Skeletal muscle tissue (tissue), 4 donors: ENCODE data around the gene GRIK3. TPM values are rescaled to one million over a fixed set of nuclear protein-coding genes. Genes with fewer than 3 reads are reported as not detected.
A peak's percentile ranks its signal among the peaks of the same experiment; 100 is the strongest.

Source experiments
- H3K27ac ChIP-seq: one replicate; pipeline ENCODE4 v1.7.0; 2013; ENCODE audit warnings: mild to moderate bottlenecking, low read depth, low read length, inconsistent platforms
- H3K27me3 ChIP-seq, 3 donors: one replicate each; pipeline ENCODE4 v1.7.0; 2013; ENCODE audit warnings: low read length in 3 of 3; ENCODE audit not compliant: control insufficient read depth in 3 of 3, insufficient read depth in 3 of 3
- H3K36me3 ChIP-seq, 3 donors: one replicate each; pipeline ENCODE4 v1.7.0; 2013; ENCODE audit warnings: low read length in 3 of 3; ENCODE audit not compliant: control insufficient read depth in 3 of 3, insufficient read depth in 3 of 3
- H3K4me1 ChIP-seq, 3 donors: one replicate each; pipeline ENCODE4 v1.7.0; 2013; ENCODE audit warnings: low read length in 3 of 3, mild to moderate bottlenecking in 3 of 3; ENCODE audit not compliant: control insufficient read depth in 3 of 3, insufficient read depth in 3 of 3
- H3K4me3 ChIP-seq, 3 donors: one replicate each; pipeline ENCODE4 v1.7.0; 2013; ENCODE audit warnings: low read length in 3 of 3
- H3K9ac ChIP-seq, 3 donors: one replicate each; pipeline ENCODE4 v1.7.0; 2013; ENCODE audit warnings: low read length in 3 of 3, mild to moderate bottlenecking in 3 of 3, moderate library complexity in 2 of 3, low read depth in 1 of 3
- H3K9me3 ChIP-seq, 3 donors: one replicate each; pipeline ENCODE4 v1.7.0; 2013; ENCODE audit warnings: low read length in 3 of 3; ENCODE audit not compliant: control insufficient read depth in 3 of 3
- total RNA-seq: library from RNA; depleted of rRNA; stranded (reverse); fragments of >200 nt; gene quantifications from one replicate; pipeline ENCODE4 v1.2.3, GENCODE V29; 2014
- donor health status: Osteomylitis.

GRIK3 gene
- total RNA-seq, 1 donor from 2014 or later: 0.52 TPM

- Histone ChIP-seq H3K27me3 (peaks cover 22 to 26% (median 23%) of the 10 kb centered on the region in 3 donors), H3K9me3 (no peaks in the 10 kb centered on the region), H3K9ac (no peak overlapping the region), H3K4me1 (no peaks in the 10 kb centered on the region), H3K27ac (no peak overlapping the region), H3K4me3 (no peak overlapping the region), H3K36me3 (no peaks in the 10 kb centered on the region)
These were observed 215.5 kb downstream of the GRIK3 start for GRCh38 chr1:36818771-36819170.

- H3K4me1 ChIP-seq: no peaks in the 10 kb centered on the region
- peaks cover 16 to 23% (median 17%) of the 10 kb centered on the region in 3 donors for H3K27me3 ChIP-seq
- H3K36me3 ChIP-seq: no peaks in the 10 kb centered on the region
- H3K4me3 ChIP-seq: no peak overlapping the region
- H3K9me3 ChIP-seq: no peaks in the 10 kb centered on the region
- no peak overlapping the region for H3K9ac ChIP-seq
- no peak overlapping the region for H3K27ac ChIP-seq
These were observed 218.0 kb downstream of the GRIK3 start for GRCh38 chr1:36816348-36816747.

GRCh38 chr1:36814774-36815173, 219.5 kb downstream of the GRIK3 start:
- Histone ChIP-seq H3K9ac (no peak overlapping the region), H3K27me3 (peaks cover 13 to 17% (median 14%) of the 10 kb centered on the region in 3 donors), H3K4me3 (no peak overlapping the region), H3K4me1 (no peaks in the 10 kb centered on the region), H3K36me3 (no peaks in the 10 kb centered on the region), H3K9me3 (no peaks in the 10 kb centered on the region), H3K27ac (no peak overlapping the region)

GRCh38 chr1:36814083-36814482, 220.2 kb downstream of the GRIK3 start:
- no peak overlapping the region for H3K27ac ChIP-seq
- H3K4me1 ChIP-seq: no peaks in the 10 kb centered on the region
- no peaks in the 10 kb centered on the region for H3K36me3 ChIP-seq
- no peak overlapping the region for H3K4me3 ChIP-seq
- peaks cover 6 to 14% (median 7%) of the 10 kb centered on the region in 3 donors for H3K27me3 ChIP-seq
- H3K9me3 ChIP-seq: no peaks in the 10 kb centered on the region
- H3K9ac ChIP-seq: no peak overlapping the region

- Histone ChIP-seq H3K36me3 (no peaks in the 10 kb centered on the region), H3K4me3 (no peak overlapping the region), H3K4me1 (peaks cover 4 to 15% (median 7%) of the 10 kb centered on the region in 3 donors), H3K9me3 (no peaks in the 10 kb centered on the region), H3K27me3 (peaks cover 0 to 4% (median 0%) of the 10 kb centered on the region in 3 donors), H3K9ac (peak overlapping the region in 1 of 3 donors; percentile 25), H3K27ac (no peak overlapping the region)
These were observed 227.1 kb downstream of the GRIK3 start for GRCh38 chr1:36807262-36807661.

- H3K27me3 ChIP-seq: peaks cover 0 to 10% (median 0%) of the 10 kb centered on the region in 3 donors
- H3K4me3 ChIP-seq: no peak overlapping the region
- H3K9me3 ChIP-seq: no peaks in the 10 kb centered on the region
- H3K27ac ChIP-seq: no peak overlapping the region
- H3K36me3 ChIP-seq: no peaks in the 10 kb centered on the region
- no peak overlapping the region for H3K9ac ChIP-seq
- peaks cover 4 to 15% (median 7%) of the 10 kb centered on the region in 3 donors for H3K4me1 ChIP-seq
These were observed 228.2 kb downstream of the GRIK3 start for GRCh38 chr1:36805979-36806640.

GRCh38 chr1:36804669-36805314, 229.5 kb downstream of the GRIK3 start:
- no peaks in the 10 kb centered on the region for H3K9me3 ChIP-seq
- H3K36me3 ChIP-seq: no peaks in the 10 kb centered on the region
- H3K27me3 ChIP-seq: peaks cover 0 to 10% (median 0%) of the 10 kb centered on the region in 3 donors
- H3K4me1 ChIP-seq: peaks cover 4 to 15% (median 7%) of the 10 kb centered on the region in 3 donors
- H3K27ac ChIP-seq: no peak overlapping the region
- H3K4me3 ChIP-seq: no peak overlapping the region
- H3K9ac ChIP-seq: no peak overlapping the region

- peaks cover 4 to 15% (median 7%) of the 10 kb centered on the region in 3 donors for H3K4me1 ChIP-seq
- H3K4me3 ChIP-seq: no peak overlapping the region
- H3K27ac ChIP-seq: no peak overlapping the region
- H3K9ac ChIP-seq: no peak overlapping the region
- H3K9me3 ChIP-seq: no peaks in the 10 kb centered on the region
- H3K36me3 ChIP-seq: no peaks in the 10 kb centered on the region
- peaks cover 0 to 10% (median 0%) of the 10 kb centered on the region in 3 donors for H3K27me3 ChIP-seq
These were observed 230.3 kb downstream of the GRIK3 start for GRCh38 chr1:36803868-36804570.

- no peaks in the 10 kb centered on the region for H3K9me3 ChIP-seq
- no peak overlapping the region for H3K9ac ChIP-seq
- H3K36me3 ChIP-seq: no peaks in the 10 kb centered on the region
- H3K4me1 ChIP-seq: peaks cover 2 to 6% (median 2%) of the 10 kb centered on the region in 3 donors
- H3K27me3 ChIP-seq: peaks cover 0 to 10% (median 0%) of the 10 kb centered on the region in 3 donors
- no peak overlapping the region for H3K27ac ChIP-seq
- H3K4me3 ChIP-seq: no peak overlapping the region
These were observed 232.3 kb downstream of the GRIK3 start for GRCh38 chr1:36802018-36802417.

- Histone ChIP-seq H3K36me3 (no peaks in the 10 kb centered on the region), H3K27me3 (peaks cover 0 to 7% (median 0%) of the 10 kb centered on the region in 3 donors), H3K9me3 (no peaks in the 10 kb centered on the region), H3K4me1 (peaks cover 2 to 10% (median 3%) of the 10 kb centered on the region in 3 donors), H3K4me3 (no peak overlapping the region), H3K9ac (no peak overlapping the region), H3K27ac (no peak overlapping the region)
These were observed 236.6 kb downstream of the GRIK3 start for GRCh38 chr1:36797761-36798160.
